Islet of Langerhans (tissue), 1 donor: ENCODE data around the gene PRKCH.
"Not testable (repeated sequence)": the region's sequence is repeated elsewhere in the genome, so short reads cannot be mapped to it uniquely, and the experiment has no call there.

Experiments
- FAIRE-seq: peaks from one replicate; lab custom pipeline; 2011; peaks lifted over from hg19 to GRCh38; lab: Jason Lieb, UNC

The PRKCH gene

GRCh38 chr14:61395115-61395725 lies 73.8 kb downstream of the PRKCH start:
- FAIRE-seq, result no peak

- FAIRE-seq, result no peak
These were observed 74.9 kb downstream of the PRKCH start for GRCh38 chr14:61396279-61396678.

DNA sequence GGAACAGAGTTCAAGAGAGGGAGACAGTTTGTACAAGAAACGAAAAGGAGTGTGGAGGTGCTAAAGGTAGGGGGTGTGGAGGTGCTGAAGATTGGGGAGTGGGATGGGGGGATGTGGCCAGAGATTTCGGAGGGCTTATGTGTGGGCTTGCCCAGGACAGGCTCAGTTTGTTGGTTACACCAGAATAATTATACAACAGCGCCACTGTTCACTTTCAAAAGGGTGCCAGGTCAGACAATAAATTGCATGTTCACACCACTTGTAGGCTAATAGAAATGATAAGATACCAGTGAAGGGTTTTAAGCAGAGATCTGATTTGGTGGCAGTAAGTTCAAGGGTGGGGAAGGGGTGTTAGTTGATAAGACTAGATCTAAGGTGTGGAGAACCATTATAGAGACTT lies 75.3 kb downstream of the PRKCH start:
- FAIRE-seq, result no peak

- FAIRE-seq, result no peak
These were observed 76.2 kb downstream of the PRKCH start for GRCh38 chr14:61397615-61398014.

DNA sequence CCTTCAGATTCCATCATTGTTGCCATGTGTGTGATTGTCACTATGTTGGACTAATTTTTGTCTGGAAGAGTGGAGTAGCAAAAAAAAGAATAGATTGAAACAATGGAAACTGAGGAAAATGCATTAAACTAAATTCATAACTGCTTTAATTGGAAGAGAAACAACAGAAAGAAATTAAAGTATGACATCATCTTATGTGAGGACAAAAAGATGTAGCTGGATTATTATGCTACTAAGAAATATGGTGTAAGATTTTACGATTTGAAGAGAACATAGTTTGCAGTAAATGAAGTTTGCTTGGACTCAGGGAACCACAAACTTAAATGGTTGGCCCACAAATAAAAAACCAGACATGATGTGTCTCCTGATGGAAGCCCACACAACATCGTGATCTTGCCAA lies 76.8 kb downstream of the PRKCH start:
- FAIRE-seq, result no peak

DNA sequence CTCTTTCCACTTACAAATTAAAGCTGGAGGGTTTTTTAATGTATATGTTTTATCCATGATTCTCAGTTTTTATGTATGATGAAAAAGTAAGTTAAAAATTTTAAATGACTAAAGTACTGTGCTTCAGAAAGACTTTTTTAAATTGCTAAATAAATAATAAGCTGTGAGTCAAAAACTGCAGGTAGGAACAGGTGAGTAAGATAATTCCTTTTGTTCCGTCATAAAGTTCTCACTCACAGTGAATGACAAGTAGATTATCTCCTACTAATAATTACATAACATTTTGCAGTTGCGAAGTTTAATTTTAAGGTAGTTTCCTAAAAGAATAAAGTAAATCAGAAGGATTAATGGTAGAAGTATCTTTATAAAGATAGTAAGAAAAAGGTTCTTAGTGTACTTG lies 78.0 kb downstream of the PRKCH start:
- FAIRE-seq, result no peak

- FAIRE-seq, result no peak
These were observed 80.1 kb downstream of the PRKCH start for GRCh38 chr14:61401461-61401860.

DNA sequence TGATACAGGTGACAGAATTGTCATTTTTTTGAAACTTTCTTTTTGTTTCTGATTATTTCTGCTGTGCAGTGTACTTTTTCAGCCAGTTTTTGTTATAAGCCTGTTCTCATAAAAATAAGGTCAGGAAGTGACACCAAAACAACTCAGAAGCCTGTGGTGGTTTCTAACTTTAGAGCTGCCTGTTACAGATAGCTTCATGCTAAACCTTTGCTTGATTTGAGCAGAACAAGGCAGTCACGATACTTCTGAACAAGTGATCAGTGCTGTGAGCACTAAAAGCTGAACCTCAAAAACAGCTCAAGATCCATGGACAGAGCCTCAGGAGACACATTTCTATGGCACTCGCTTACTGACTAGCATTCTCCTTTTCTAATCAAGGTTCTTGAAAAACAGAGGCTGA lies 82.0 kb downstream of the PRKCH start:
- no peak for FAIRE-seq

GRCh38 chr14:61404637-61405036 lies 83.3 kb downstream of the PRKCH start:
- no peak for FAIRE-seq

- no peak for FAIRE-seq
These were observed 84.8 kb downstream of the PRKCH start for GRCh38 chr14:61406198-61406597.

DNA sequence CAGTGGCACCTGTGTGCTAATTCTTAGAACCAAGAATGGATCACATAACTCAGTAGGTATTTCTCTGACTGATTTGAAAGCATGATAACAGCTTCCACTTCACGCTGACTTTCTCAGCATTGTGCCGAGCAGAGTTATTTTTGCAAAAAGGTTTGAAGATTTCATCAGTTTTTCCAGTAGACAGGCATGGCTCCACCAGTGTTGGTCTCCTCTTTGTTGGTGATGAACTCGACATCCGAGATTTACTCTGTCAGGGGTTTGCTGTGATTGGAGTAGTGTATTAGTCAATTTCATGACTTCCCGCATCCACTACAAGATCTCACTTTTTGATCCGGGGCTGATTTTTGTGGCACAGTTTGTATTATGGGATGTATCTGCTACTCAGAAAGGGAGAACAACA lies 85.3 kb downstream of the PRKCH start:
- FAIRE-seq, result no peak

GRCh38 chr14:61408498-61408897 lies 87.1 kb downstream of the PRKCH start:
- FAIRE-seq, result no peak

DNA sequence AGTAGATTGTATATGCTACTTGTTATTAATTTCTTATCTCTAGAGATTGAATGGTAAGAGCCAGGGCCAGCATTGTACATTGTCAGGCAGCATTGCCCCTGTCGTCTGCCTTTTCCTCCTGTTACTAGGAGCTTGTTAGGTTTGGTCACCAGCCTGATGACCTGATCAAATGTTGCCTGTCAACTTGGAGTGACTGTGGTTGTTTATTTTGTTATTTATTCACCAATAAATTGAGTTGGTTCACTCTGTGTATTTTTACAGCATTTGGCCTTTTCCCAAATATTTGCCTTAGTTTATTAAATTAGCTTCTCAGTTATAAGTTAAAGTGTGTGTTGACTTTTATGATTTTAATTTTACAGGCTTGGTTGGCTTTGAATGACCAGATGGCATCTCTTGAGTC lies 88.4 kb downstream of the PRKCH start:
- peak; percentile 9 for FAIRE-seq

DNA sequence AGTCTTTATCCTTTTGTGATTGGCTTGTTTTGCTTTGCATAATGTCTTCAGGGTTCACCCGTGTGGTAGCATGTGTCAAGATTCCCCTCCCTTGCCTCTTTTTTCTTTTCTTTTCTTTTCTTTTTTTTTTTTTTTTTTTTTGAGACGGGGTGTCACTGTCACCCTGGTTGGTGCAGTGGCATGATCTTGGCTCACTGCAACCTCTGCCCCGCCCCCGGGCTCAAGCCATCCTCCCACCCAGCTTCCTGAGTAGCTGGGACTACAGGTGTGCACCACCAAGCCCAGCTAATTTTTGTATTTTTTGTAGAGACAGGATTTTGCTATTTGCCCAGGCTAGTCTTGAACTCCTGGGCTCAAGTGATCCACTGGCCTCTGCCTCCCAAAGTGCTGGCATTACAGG lies 94.6 kb downstream of the PRKCH start:
- not testable (repeated sequence) for FAIRE-seq

GRCh38 chr14:61416591-61416990 lies 95.2 kb downstream of the PRKCH start:
- FAIRE-seq, result no peak

DNA sequence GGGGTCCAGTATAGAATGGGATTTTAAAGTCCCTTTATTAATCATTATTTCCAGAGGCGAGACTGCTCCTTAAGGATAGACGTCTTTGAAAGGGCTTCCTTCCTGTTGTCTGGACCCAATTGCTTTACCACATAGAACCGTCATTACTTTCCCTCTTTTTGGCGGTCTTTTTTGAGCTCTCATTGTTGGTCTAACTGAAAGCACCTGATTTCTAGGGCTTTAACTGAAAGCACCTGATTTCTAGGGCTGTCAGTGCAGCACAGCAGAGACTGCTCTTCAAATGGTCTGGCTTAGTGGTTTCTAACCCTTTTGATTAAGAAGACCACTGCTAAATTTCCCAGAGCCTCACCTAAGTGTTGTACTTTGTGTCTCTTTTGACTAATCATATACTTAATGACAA lies 95.8 kb downstream of the PRKCH start:
- no peak for FAIRE-seq

GRCh38 chr14:61417883-61418455 lies 96.6 kb downstream of the PRKCH start:
- FAIRE-seq, result no peak

DNA sequence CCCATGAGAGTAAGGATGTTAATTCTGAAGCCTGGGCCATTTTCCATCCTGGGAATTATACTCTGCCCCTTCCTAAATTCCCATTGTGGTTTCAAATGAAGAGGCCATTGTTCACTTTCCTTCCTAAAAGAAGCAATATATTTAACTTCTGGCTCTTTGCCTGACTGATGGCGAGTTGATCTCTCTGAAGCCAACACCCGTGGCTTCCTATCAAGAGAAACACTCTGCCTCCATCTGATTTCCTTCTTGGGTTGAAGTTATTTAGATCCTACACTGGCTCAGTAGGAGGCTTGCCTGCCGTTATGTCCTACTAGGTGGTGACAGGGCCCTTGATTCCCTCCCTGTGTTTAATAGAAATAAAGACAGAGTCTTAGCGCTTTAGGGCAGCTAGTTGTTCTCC lies 97.4 kb downstream of the PRKCH start:
- no peak for FAIRE-seq

DNA sequence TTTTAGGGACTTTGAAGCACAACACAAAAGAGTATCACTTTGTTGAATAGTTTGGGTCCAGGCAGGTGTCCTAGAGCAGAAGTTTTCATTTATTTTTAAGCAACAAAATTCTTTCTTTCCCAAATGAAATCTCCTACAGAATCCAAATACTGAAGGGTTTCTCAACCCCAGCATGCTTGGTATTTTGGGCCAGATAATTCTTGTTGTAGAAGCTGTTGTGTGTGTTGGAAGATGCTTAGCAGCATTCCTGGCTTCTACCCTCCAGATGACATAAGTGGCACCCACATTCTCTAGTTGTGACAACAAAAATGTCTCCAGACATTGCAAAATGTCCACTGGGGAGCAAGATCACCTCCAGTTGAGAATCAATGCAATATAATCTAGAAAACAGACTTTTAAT lies 97.8 kb downstream of the PRKCH start:
- FAIRE-seq, result no peak

DNA sequence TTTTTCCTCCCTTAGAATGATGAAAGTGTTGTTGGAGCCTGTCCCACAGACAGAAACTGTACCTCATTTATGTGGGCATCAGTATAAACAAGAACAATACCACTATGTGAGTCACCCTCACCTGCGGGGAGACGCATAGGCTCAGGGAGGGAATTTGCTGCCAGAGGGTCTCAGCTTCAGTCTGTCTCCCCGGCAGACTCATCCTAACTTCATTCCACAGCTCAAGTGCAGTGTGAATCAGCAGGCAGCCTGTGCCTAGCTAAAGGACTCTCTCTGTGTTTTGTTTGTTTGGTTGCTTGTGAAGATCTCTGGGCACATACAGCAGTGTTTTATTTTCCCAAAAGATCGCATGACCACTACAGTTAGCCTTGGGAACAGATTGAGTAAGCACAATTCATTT lies 98.9 kb downstream of the PRKCH start:
- FAIRE-seq, result no peak

DNA sequence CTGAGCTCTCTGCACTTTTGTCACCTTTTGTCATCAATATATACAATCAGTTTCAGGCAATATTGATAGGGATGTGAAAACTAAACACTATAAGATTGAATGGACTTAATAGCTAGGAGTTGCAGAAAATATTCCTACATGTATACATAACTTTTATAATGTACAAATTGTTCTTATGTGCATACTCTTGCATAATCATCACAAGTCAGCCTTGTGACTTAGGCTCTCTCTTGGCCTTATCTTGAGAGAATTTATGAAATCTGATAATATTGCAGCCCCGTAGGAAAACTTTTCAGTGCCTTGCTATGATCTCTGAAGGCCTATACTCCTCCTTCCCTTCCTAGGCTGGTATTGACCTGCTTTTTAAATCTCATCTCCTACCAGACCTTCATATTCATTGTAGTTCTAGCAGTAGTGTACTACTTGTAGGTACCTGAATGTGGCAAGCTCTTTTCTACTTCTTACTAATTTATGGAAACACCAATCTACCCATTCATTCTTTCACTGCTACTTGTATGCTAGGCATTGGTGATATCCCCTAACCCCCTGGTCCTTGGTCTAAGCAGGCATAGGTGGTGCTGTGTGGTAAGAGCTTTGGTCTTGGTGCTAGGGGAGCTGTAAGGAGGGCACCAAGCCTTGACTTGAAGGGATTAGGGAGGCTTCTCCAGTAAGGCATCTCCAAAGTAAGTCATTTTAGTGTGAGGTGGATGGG lies 100.0 kb downstream of the PRKCH start:
- FAIRE-seq, result no peak

GRCh38 chr14:61426048-61426447 lies 104.7 kb downstream of the PRKCH start:
- FAIRE-seq, result no peak

DNA sequence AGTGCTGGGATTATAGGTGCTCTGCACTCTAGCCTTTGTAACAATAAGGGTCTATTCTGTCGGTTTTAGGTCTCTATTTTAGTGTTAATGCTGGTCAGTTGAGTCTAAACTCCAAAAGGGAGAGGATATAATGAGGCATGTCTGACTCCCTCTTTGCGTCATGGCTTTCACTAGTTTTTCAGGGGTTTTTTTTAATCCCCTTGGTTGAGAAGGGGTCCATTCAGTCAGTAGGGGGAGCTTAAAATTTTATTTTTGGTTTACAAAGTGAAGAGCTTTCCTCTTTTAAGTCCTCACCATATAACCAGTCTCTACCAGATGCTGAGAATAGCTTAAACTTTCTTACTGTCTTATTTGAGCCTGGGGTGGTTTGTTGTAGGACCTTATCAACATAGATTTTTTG lies 106.9 kb downstream of the PRKCH start:
- no peak for FAIRE-seq

GRCh38 chr14:61429316-61429715 lies 107.9 kb downstream of the PRKCH start:
- peak; percentile 27 for FAIRE-seq
